K562 treated with DMSO at 1 percent for 12 hours (cell line): ENCODE results near the gene CHSY3. TPM values are rescaled to one million over a fixed set of nuclear protein-coding genes. Genes with fewer than 3 reads are reported as not detected.

Experiments
- total RNA-seq: library from RNA; unstranded; fragments of 300-600 nt; gene quantifications from 2 replicates; pipeline ENCODE4 v1.2.3, GENCODE V29; 2022; ENCODE audit not compliant: insufficient read depth

CHSY3 gene
- total RNA-seq = not detected in 2 replicates

DNA sequence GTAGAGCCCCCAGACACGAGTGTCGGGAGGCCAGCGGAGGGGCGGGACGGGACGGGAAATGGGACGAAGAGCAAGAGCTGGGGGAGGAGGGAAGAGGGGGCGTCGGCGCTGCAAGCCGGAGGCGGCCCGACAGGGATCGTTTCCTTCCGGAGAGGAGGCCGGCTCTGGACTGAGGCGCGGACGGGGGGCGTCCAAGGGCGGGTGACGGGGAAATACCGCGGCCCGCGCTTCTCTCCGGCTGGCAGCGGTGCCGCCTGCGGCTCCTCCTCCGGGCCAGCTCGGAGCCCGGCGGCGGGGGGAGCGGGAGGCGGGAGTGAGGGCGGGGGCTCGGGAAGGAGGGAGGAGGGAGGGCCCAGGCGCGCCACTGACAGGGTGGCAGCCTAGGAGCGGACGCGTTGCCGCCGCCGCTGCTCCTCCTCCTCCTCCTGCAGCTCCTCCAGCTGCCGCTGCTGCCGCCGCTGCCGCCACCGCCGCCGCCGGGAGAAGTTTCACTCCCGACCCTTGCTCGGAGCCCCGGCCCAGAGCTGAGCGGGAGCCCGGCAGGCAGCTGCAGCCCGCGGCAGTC lies at the start of gene CHSY3:
Gene CHSY3, plus strand, starts transcription at position 364 of the 565 bp plus-strand sequence.

Other genes starting within 250 kb of the CHSY3 start
- gene MINAR2, start 156.4 kb upstream of the CHSY3 start, total RNA-seq = not detected in 2 replicates